DMS53 (cell line): ENCODE data around the gene SFMBT1.

ENCODE experiments used
- DNase-seq: peaks from one replicate; lab custom pipeline; 2025; lab: John Stamatoyannopoulos, UW

Gene SFMBT1, protein sequence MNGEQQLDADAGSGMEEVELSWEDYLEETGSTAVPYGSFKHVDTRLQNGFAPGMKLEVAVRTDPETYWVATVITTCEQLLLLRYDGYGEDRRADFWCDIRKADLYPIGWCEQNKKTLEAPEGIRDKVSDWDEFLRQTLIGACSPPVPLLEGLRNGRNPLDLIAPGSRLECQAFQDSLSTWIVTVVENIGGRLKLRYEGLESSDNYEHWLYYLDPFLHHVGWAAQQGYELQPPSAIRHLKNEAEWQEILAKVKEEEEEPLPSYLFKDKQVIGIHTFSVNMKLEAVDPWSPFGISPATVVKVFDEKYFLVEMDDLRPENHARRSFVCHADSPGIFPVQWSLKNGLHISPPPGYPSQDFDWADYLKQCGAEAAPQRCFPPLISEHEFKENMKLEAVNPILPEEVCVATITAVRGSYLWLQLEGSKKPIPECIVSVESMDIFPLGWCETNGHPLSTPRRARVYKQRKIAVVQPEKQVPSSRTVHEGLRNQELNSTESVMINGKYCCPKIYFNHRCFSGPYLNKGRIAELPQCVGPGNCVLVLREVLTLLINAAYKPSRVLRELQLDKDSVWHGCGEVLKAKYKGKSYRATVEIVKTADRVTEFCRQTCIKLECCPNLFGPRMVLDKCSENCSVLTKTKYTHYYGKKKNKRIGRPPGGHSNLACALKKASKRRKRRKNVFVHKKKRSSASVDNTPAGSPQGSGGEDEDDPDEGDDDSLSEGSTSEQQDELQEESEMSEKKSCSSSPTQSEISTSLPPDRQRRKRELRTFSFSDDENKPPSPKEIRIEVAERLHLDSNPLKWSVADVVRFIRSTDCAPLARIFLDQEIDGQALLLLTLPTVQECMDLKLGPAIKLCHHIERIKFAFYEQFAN

DNA sequence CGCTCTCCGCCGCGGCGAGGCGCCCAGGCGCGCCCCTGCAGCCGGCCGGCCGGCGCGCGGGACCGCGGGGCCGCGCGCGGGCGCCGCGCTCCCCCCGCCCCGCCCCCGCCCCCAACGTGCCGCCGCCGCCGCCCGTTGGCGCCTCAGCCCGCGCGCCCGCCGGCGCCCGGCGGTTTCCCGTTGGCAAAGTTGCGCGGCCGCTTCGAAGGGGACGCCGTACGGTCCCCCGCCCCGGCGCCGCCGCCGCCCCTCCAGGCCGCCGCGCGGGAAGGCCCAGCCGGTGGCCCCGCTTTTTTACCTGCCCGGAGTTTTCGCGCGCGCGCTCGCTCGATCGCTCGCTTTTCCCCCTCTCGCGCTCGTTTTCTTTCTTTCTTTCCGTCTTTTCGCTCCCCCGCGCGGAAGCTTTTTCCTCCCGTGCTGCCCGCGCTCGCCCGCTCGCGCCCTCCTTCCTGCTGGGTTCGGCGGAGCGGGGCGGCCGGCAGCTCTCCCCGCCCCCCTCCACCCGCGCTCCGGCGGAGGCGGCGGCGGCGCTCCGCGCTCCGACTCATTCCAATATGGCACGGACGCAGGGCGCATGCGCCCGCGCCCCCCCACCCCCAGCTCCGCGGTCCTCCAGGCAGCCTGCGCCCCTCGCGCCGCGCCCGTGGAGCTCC, at the start of gene SFMBT1:
TSS of gene SFMBT1 (minus strand) at position 556 of the 653 bp plus-strand sequence. CDS start 76,945 bp downstream, outside the sequence.
- DNase-seq, result peak; percentile 71

DNA sequence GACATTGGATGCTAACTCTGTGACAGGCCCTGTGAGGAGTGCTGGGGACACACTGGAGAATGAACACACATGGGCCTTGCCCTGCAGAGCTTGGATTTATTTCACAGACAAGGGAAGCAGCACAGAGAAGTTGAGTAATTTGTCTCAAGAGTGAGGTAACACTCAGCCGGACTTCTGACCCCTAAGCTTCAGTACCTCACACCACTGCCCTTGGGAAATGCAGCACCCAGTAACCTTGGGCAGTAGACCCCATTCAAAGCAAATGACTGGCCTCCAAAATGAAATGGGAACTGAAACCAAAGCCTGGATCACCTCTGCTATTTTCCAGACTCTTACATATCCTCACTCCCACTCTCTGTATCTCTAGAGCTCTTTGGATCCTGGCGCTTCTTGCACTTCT, 47.1 kb upstream of the SFMBT1 start:
- no peak for DNase-seq

- no peak for DNase-seq
These were observed 46.3 kb upstream of the SFMBT1 start for GRCh38 chr3:53092216-53092615.

DNA sequence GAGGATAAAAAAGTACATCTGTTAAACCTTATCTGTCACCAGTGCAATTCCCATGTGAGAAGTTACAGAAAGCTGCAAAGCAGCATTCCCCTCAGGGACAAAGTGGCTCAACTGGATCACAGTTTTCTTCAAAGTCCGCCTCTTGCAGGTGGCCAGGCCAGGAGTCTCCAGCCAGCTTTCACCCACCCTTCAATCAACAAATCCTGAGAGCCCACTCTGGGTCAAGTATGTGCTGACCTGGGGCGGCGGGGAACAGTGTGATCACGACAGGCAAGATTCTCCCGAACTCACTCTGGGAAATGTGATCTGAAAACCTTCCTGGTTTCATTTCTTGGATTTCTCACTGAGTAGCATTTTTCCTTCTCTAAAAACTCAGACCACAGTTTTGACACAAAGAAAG, 45.1 kb upstream of the SFMBT1 start:
- no peak for DNase-seq

DNA sequence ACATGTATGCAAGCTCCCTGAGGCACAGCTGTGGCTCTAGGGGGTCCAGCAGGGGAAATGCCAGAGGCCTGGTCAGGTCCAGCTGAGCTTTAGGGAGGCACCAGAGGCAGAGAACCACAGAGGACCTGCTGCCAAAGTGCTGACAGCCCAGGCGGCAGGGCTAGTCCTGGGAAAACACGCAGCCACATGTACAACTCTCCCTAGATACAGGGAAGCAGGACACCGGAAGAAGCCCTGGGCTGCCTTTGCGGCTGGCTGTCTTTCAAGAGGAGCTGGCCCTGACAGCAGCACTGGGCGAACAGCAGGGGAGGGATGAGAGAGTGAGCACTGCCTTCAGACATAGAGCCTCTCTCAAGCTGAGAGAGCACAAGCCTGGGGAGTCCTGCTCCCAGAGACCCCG, 43.6 kb upstream of the SFMBT1 start:
- no peak for DNase-seq

- no peak for DNase-seq
These were observed 39.6 kb upstream of the SFMBT1 start for GRCh38 chr3:53085476-53085875.

DNA sequence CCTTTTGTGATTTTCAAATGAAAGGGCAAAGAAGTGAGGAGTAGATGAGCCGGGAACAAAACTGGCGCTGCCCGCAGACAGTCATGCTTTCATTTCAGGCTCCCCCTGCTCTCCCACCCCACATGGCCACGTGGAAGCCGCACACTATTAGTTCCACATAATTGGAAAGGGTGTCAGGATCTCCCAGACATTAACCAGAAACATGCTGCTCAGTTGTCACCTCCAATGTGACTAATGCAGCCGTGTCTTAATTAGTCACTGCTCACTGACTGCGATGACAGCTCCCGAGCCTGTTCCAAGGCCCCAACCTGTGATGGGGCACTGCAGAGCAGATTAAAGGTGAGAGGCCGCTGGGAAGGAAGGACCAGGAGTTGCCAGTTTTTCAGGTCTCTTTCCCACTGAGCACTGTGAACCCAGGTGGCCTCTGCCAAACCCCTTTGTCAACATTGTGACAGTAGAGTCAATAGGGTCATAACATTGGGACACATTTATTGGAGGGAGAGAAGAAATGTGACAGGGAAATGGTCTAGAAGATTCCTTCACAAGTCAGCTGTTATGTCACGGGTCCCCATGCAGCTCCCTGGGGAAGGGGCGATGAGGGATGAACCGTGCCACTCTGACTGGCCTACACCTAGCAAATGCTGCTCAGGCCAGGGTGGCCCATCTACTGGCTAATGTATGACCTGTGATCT, 38.6 kb upstream of the SFMBT1 start:
- DNase-seq, result no peak

DNA sequence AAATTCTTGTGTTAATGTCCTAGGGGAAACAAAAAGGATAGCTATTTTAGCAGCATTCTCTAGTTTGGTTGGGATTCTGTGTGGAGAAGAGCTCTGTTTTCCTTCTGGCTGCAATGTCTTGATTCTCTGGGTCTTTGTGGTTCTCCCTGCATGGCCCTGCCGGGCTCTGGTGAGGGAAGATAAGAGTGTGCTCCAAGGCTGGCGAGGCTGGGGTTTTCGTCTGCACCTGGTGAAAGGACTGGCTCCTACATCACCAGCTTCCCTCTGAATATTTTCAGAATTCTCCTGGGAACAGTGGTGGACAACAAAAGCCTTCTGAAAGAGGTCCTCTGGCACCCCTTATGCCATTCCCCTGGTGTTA, 38.1 kb upstream of the SFMBT1 start:
- no peak for DNase-seq

DNA sequence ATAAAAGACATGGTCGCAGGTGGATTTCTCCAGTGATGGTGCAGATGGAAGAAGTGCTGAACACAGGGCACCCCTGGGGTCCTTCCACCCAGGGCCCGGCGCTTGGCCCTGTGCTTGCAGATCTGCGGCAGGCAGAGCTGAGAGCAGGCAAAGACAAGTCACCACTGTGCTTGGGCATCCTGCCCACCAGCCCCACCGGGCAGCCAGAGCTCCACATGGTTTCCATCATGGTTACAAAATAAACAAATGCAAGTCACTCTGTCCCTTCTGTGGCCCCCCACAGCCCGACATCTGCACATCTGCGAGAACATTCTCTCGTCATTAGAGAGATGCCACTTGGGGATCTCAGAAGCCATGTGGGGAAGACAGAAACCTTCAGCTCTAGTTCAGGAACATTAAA, 37.6 kb upstream of the SFMBT1 start:
- no peak for DNase-seq

GRCh38 chr3:53082736-53083135, 36.9 kb upstream of the SFMBT1 start:
- no peak for DNase-seq

DNA sequence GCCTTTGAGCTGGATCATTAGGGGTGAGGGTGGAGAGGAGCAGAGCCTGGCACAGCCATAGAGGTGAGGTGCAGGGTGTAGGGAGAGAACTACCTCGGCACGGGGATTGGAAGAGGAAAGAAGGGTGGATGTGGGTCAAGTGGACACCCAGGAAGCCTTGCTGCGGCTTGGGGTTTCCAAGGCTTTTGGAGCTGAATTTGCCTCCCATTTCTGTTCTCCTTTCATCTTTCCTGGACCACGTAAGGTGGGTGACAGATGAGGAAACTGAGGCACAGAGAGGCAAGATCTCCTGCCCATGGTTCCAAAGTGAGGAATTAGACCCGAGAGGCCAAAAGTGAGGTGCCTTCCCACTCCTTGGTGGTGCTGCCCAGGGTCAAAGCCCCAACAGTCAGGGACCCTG, 35.4 kb upstream of the SFMBT1 start:
- no peak for DNase-seq

DNA sequence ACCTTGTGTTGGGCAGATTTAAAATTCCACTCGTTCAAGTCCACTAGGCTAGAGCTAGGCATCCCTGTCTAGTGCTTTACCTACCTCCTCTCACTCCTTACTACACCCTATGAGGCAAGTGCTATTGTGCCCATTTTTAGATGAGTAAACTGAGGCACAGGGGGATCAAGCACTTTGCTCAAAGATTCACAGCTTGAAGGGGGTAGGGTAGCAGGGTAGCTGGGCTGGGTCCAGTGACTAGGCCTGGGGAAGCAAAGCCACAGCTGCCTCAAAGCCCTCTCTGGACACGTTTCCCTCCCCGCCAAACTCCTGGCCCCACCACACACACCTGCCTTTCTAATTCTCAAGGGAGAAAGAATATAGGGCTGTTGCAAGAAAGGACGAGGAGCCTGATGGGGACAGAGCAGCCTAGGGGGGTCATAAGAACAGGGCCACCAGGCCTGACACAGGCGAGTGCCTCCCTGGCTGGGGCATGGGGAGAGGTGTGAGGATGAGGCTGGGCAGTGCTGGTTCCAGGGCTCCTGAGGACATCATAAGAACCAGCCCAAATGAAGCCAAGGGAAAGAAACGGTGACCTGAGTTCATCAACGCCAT, 34.8 kb upstream of the SFMBT1 start:
- no peak for DNase-seq

DNA sequence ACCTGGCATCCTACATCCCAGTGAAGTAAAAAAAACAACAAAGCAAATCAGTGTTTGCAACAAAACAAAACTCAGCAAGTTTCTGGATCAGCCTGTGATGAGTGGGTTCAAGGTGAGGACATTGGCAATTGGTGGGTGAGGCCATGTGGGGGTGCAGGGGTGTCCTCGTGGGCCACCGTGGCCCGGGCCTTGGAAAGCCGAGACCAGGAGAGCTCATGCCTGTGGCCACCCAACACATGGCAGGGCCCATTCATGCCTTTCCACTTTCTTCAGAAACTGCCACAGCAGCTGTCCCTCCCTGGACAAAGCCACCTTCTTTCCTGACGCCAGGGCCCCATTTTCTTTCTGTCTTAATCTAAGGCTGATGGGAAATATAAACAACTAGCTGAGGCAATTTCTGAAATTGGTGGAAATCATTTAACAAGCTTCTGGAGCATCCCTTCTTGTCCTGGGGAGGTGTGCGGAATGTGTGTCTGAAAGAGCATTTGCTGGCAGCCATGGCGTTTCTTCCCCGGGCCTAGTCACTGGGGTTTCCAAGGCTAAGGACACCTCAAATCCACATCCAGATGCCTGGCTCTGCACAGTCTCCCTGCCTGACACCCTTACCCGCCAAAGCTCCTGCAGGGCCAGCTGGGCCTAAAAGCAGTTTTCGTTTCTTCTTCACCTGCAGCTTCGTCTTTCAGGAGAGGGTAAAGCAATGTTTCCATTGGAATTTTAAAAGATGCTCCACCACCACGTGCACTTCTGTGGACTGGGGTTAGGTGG, 34.1 kb upstream of the SFMBT1 start:
- no peak for DNase-seq

DNA sequence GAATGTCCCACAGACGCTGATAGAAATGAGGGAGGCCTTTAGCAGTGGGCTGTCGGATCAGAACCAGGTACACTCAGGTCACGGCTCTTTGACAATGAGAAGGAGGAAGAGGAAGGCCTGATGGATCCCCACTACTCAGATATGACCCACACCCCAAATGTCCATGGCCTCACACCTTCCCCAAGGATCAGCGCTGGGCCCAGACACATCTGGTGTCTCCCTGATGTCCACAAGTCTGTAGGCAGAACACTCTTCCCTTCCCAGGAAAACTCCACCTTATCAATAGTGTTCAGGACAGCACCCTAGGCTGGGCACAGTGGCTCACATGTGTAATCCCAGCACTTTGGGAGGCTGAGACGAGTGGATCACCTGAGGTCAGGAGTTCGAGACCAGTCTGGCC, 33.3 kb upstream of the SFMBT1 start:
- no peak for DNase-seq

DNA sequence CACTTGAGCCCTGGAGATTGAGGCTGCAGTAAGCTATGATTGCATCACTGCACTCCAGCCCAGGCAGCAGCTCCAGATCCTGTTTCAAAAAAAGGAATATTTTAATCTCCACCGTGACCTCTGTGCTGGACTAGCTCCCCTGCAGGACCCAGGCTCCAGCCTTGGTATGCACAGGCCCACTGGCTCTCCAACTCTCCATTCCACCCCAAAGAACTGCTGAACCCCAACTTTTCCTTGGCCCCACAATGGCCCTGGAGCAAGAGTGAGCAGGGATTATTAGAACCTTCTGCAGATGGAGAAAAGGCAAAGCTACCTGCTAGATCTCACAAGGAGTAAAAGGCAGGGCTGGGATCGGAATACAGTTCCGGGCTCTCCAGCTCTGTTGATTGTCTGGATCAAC, 32.8 kb upstream of the SFMBT1 start:
- DNase-seq, result no peak

DNA sequence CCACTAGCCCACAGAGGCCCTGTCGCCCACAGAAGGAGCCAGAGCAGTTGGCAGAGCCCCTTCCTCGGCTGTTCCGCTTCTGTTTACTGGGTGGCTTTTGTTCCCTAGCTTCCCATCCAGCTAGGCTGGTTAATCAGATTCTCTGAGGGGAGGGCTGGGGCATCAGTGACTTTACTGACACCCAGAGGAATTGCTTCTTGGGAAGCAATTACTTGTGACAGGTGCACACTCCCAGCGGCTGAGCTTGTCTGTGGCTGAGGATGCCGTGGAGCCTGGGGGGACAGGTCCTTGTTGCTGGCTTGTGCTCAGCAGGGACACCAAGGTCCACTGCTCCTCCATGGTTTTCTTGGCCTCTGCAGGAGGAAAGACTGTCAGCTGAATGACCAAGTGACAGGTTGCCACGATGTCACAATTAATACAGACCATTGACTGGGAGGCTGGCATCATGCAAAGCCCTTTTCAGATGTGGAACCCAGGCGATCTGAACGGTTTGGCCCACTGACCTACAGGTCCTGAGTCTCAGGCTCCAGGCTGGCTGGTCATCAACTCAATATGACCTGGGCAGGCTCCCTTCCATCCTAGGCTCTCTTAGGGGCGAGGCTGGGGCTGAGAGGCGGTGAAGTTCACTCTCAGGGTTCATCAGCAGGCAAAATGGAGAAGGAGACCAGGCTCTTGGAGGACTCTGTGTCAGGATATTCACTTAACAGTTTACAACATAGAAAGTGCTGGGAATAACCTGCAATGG, 31.8 kb upstream of the SFMBT1 start:
- no peak for DNase-seq

GRCh38 chr3:53075743-53076140, 29.9 kb upstream of the SFMBT1 start:
- no peak for DNase-seq

DNA sequence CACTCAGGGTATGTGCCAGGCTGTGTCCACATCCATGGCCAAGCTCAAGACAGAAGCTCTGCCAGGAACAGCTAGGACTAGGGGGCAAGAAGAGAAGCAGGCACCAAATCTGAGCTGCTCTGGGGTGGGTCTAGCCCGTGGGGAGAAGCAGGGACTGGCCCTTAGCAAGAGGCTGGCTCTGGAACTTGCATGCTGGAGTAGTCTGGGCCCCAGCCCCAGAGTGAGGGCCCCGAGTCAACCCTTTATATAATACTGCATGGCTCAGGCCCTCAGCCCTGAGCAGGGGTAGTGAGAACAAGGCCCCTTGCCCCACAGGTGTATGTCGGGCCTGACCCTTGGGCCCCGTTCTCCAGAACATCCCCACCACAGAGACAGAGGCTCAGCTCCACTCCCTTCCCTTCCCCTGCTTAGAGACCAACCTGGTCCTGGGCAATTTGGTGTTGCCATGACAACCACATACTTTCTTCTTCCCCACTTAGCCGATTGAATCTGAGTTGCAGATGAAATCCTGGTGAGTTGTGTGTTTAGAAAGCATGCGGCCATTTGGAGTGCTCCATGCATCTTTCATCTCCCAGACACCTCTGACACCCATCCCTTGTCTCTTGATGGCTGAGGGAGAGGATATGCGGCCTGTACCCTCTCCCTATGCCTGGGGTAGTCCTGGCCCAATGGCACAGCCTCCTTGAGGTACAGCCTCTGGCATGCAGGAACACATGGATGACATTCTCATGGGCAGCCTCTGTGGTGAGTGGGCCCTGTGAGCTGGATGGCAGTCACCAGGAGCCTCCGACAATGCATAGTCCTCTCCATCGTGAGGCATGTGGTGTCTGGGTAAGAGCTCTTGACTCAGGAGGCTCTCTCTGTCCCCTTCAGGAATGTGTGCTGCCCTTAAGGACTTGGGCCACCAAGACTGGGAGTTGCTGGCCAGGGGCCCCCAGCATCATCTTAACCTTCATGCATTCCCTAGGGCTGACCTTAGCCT, 29.2 kb upstream of the SFMBT1 start:
- DNase-seq, result no peak

DNA sequence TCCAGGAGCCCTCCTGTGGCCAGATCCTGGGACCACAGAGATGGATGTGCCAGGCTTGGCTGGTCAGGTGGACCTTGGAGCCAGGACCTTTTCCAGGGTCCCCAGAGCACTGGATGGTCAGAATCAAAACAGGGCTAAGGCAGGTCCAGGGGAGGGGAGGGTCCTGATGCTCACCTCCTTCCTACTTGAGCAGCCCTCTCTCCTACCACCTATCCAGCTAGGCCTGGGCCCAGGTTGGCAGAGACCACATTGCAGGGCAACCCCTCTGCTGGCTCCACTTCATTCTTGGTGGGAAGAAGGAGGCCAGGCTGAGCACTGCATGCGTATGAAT, 28.5 kb upstream of the SFMBT1 start:
- peak; percentile 4 for DNase-seq
